ENCODE results near the gene F2RL2.

GRCh38 chr5:76617675-76618074, 5.5 kb downstream of the F2RL2 start:
- TF ChIP-seq CTCF (IDR thresholded peaks at IDR 0.05) (no peak), EP300 (IDR thresholded peaks at IDR 0.05) (no peak)
